Nephron progenitor cell (in vitro differentiated cells): ENCODE results near the gene TTC22.

Source experiments
- DNase-seq: peaks from one replicate; pipeline ENCODE4 v3.0.0; 2021
- H3K27ac Mint-ChIP-seq: 2 replicates; pipeline ENCODE4 v1.8.0; 2021; ENCODE audit warnings: mild to moderate bottlenecking, moderate library complexity, mixed read lengths
- H3K27me3 Mint-ChIP-seq: 2 replicates; pipeline ENCODE4 v1.8.0; 2021; ENCODE audit warnings: mild to moderate bottlenecking, low read depth, mixed read lengths; ENCODE audit not compliant: poor library complexity
- H3K36me3 Mint-ChIP-seq: 2 replicates; pipeline ENCODE4 v1.8.0; 2021; ENCODE audit warnings: low read depth, mixed read lengths
- H3K4me1 Mint-ChIP-seq: 2 replicates; pipeline ENCODE4 v1.8.0; 2021; ENCODE audit warnings: mixed read lengths
- H3K4me3 Mint-ChIP-seq: 2 replicates; pipeline ENCODE4 v1.8.0; 2021; ENCODE audit warnings: mild to moderate bottlenecking, moderate library complexity, mixed read lengths
- H3K9me3 Mint-ChIP-seq: 2 replicates; pipeline ENCODE4 v1.8.0; 2021; ENCODE audit warnings: mild to moderate bottlenecking, moderate library complexity, mixed read lengths
- TF ChIP-seq, protein P1 (sequence below): fragments of 200-600 bp; sonication (generic); IDR thresholded peaks from 2 replicates; pipeline ENCODE4 v1.5.0; 2021; ENCODE audit warnings: antibody characterized with exemption

The TTC22 gene

DNA sequence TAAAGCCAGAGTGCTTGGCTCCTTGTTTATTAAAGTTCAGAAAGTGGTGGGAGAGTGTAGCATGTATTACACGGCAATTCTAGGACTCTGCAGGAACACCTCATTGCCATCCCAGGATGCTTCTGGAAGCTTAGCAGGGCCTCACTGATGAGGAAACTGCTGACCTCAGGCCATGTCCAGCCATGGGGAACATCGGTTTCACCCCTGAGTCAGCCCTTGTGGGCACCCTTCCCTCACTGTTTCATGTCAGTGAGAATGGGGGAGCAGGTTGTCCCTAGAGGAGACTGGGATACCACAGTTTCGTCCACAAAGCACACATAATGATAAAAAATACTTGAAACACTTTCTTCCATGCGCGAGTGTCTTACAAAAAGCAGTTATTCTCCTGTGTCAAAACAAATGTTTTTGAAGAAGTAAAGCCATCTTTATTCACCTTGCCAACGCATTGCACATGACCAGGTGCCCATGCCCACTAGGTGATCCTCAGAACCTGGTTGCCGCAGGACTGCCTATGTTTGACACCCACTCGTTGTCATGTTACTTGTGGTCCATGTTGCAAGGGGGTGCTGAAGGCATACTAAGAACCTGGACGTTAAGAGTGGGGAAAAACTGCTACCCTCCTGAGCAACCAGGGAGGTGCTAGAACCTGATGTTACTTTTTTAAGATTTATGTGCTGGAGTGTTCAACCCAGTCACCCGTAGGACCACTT lies 41.2 kb upstream of the TTC22 start:
- TF ChIP-seq, protein P1, sequence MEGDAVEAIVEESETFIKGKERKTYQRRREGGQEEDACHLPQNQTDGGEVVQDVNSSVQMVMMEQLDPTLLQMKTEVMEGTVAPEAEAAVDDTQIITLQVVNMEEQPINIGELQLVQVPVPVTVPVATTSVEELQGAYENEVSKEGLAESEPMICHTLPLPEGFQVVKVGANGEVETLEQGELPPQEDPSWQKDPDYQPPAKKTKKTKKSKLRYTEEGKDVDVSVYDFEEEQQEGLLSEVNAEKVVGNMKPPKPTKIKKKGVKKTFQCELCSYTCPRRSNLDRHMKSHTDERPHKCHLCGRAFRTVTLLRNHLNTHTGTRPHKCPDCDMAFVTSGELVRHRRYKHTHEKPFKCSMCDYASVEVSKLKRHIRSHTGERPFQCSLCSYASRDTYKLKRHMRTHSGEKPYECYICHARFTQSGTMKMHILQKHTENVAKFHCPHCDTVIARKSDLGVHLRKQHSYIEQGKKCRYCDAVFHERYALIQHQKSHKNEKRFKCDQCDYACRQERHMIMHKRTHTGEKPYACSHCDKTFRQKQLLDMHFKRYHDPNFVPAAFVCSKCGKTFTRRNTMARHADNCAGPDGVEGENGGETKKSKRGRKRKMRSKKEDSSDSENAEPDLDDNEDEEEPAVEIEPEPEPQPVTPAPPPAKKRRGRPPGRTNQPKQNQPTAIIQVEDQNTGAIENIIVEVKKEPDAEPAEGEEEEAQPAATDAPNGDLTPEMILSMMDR = no peak
- Mint-ChIP-seq H3K27me3 (no peaks in the 10 kb centered on the region), H3K27ac (no peak overlapping the region), H3K36me3 (peaks cover 14% of the 10 kb centered on the region), H3K4me1 (no peaks in the 10 kb centered on the region), H3K9me3 (peaks cover 4% of the 10 kb centered on the region), H3K4me3 (no peak overlapping the region)
- no peak for DNase-seq

DNA sequence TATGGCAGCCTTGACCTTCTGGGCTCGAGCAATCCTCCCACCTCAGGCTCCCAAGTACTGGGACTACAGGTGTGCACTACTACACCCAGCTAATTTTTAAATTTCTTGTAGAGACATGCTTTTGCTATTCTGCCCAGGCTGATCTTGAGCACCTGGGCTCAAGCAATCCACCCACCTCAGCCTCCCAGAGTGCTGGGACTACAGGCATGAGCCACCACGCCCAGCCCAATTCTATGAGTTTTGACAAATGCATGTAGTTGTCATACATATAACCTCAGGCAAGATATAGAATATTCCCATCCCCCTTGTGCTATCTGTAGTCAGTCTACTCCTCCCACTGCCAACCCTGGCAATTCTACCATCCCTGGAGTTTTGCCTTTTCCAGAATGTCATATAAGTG lies 38.7 kb upstream of the TTC22 start:
- Mint-ChIP-seq H3K36me3 (peaks cover 9% of the 10 kb centered on the region), H3K4me3 (no peak overlapping the region), H3K27me3 (peaks cover 12% of the 10 kb centered on the region), H3K9me3 (peaks cover 4% of the 10 kb centered on the region), H3K4me1 (no peaks in the 10 kb centered on the region), H3K27ac (no peak overlapping the region)
- TF ChIP-seq, protein P1 = no peak
- no peak for DNase-seq

DNA sequence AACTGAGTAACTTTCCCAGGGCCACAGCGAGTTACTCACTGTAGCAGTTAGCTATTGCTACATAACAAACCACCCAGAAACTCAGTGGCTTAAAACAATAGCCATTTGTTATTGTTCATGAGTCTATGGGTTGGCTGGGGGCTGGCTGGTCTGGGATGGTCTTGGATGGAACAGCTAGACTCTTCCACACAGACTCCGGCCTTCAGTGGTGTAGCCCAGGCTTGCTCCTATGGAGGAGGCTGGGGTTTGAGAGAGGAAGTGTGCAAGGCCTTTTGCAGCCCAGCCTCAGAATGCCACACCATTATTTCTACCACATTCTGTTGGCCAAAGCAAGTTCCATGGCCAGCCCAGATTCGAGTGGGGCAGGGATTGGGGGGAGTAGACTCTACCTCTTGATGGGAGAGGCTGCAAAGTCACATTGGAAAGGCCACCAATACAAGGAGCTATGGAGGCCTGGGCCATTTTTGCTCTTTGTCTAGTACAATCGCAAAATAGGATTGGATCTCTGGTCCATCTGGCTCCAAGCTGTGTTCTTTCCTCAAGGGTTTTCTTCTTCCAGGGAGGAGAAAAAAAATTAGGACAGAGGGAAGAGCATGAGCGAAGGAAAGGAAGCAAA lies 37.5 kb upstream of the TTC22 start:
- TF ChIP-seq, protein P1 = no peak
- H3K27me3 Mint-ChIP-seq = peaks cover 19% of the 10 kb centered on the region
- H3K27ac Mint-ChIP-seq = no peak overlapping the region
- DNase-seq = no peak
- H3K4me1 Mint-ChIP-seq = peaks cover under 1% of the 10 kb centered on the region
- H3K9me3 Mint-ChIP-seq = peaks cover 4% of the 10 kb centered on the region
- peaks cover 6% of the 10 kb centered on the region for H3K36me3 Mint-ChIP-seq
- no peak overlapping the region for H3K4me3 Mint-ChIP-seq

DNA sequence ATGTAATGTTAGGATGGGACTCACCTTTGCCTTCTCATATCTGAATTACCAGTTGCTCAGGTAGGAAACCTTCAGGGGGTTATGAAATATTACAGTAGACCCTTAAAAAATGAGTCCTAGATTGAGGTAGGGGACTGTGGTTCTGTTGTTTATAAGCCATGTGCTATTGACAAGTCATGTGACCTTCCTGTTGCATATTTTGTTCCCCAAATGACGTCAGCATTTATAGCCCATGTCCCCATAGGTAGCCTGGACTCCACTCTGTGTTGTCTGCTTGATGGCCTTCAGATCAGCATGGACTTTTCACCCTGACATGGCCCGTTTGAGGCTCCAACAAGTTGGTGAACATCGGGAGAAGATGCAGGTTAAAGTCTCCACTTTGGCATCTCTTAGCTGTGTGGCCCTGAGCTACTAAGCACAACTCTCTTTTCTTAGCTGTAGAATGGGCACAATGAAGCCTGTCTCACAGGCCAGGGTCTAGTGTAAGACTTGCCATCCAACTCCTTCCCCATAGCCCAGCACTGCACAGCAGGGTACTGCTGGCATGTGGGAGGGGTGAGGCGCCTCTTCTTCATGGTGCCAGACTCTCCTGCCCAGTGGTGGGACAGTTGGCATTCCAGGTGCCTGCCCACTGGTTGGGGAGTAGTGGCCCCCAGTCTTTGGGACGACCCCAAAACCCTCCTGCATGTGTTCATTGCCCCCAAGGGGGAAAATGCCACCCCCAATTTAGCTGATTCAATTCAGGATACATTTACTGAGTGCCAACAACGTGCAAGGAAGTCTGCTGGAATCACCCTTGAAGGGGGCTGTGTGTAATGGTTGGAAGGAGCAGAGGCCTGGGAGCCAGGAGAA lies 36.1 kb upstream of the TTC22 start:
- Mint-ChIP-seq H3K36me3 (no peaks in the 10 kb centered on the region), H3K27me3 (peaks cover 19% of the 10 kb centered on the region), H3K27ac (no peak overlapping the region), H3K4me1 (peaks cover 8% of the 10 kb centered on the region), H3K9me3 (no peaks in the 10 kb centered on the region), H3K4me3 (no peak overlapping the region)
- no peak for DNase-seq
- TF ChIP-seq, protein P1 = no peak

DNA sequence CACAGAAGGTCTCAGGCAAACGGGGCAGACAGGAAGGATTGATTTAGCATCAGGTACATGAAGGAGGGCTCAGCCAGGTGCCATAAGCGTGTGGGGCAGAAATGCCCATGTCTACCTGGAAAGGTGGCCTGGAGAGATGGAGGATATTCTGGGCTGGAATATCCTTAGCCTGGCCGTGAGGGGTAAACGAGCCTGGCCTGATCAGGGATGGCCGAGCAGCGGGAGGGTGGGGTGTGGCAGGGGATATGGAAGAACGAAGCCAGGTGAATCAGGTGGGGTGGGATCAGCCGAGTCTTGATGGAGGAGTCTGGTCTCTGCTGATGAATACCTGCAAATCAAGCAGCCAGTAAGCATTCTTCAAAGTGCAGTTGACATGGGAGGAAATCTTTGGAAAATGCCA lies 35.5 kb upstream of the TTC22 start:
- TF ChIP-seq, protein P1 = no peak
- Mint-ChIP-seq H3K4me3 (no peak overlapping the region), H3K27ac (no peak overlapping the region), H3K9me3 (peaks cover under 1% of the 10 kb centered on the region), H3K27me3 (peaks cover 23% of the 10 kb centered on the region), H3K4me1 (peaks cover 8% of the 10 kb centered on the region), H3K36me3 (no peaks in the 10 kb centered on the region)
- DNase-seq = no peak
